SKM-1 (cell line): ENCODE measurements around the gene SPINK14.
A peak's percentile ranks its signal among the peaks of the same experiment; 100 is the strongest.

Experiments
- DNase-seq: peaks from one replicate; lab custom pipeline; 2025; ENCODE audit not compliant: unreplicated experiment; lab: John Stamatoyannopoulos, UW

The SPINK14 gene, protein sequence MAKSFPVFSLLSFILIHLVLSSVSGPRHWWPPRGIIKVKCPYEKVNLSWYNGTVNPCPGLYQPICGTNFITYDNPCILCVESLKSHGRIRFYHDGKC

DNA sequence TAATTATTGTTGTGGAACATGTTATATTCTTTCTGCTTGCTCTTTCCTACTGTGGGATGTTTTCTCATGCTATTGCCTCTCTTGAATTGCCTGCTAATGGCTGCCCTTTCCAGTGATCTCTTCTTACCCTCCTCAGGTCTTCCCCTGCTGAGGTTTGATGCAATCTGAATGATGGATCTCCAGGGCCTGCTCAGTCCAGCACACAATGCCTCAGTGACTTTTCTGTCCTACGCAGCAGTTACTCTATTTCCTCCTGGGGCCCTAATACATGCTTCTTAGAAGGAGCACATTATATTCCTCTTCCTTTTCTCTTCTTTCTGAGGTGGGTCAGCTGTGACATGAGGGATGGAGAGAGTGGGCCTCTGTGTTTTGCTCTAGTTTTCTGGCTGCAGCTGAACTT is at the start of gene SPINK14:
SPINK14 (plus strand) TSS at position 301 of the 400 bp plus-strand sequence. CDS start 1,187 bp downstream, outside the sequence.
- no peak for DNase-seq

DNA sequence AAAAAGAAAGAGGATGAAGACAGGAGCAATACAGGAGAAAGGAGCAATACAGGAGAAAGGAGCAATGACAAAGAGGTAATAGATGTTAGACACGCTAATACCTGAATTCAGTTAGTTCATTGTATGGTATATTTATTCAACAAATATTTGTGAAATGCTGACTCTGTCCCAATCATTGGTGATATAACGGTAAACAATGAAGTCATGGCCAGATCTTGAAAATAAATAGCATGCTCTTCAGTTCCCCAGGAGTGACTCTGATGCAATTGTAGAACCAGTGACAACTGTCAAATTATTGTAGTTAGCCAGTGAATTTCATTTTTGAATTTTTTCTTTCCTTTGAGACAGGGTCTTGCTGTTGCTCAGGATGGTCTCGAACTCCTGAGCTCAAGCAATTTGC is 48.0 kb upstream of the SPINK14 start:
- no peak for DNase-seq

DNA sequence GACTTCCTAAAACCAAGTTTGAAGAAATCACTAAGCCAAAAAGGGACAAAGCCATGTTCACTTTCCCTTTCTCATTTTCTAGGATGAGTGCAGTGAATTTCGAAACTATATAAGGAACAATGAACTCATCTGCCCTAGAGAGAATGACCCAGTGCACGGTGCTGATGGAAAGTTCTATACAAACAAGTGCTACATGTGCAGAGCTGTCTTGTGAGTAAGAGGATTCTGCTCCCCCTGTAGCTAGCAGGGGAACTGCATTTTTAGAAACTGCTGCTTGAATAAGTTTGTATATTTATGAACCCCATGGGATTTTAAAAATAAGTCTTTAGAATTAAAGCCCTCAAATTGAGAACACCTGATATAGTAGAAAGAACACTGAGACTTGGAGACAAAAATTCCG is 42.7 kb upstream of the SPINK14 start:
- DNase-seq = peak; percentile 16

DNA sequence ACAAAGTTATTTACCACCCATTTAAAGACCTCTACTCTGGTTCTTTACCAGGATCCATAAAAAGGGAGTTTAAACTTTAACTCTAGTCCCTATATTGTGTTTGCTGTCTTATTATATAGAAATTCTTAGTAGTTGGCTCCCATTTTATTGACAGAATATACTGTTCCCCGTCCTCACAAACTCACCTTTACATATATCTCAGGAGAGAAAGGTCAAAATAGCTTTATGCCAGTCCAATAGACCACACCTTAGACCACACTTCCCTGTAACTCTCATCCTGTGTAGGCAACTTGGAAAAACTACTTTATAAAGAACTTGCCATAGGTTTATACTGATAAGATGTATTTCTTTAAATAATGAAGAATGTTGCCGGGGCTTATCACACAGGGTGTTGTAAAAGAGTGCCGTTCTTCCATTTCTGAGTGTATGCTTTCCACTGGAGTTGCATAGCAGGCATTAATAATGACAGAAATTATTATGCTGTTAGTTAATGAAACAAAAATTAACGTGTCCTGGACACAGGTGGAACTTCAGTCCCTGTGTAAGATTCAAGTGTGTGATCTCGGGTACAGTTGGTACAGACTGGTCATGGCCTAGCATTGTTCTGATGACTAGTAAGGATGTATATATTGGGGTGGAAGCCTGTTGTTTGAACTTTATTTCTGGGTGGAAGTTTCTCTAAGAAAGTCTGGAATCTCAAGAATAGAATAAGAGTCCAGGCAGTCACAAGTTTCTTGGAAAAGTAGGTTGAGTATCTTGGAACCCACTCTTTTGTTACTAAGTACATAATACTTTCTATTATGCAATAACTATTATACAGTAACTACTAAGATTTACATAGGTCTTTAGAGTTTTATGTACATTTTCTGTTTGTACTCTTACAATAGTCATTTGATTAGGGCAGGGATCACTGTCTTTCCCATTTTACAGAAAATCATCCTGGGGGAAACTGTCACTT is 33.0 kb upstream of the SPINK14 start:
- no peak for DNase-seq

DNA sequence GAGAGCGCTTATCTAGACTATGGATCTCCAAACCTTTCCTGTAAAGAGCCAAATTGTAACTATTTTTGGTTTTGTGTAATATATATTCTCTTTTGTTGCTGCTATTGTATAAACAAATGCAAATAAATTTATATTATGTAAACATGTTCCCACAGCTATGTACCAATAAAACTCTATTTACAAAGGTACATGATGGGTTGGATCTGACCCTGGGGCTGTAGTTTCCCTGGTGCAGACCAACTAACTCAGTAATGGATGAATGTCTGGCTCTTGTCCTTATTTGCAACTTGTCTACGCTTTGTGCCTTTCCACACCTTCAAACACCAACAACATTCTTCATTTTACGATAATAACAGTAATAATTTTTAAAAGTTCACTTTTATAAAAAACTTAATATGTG is 27.5 kb upstream of the SPINK14 start:
- DNase-seq = no peak

DNA sequence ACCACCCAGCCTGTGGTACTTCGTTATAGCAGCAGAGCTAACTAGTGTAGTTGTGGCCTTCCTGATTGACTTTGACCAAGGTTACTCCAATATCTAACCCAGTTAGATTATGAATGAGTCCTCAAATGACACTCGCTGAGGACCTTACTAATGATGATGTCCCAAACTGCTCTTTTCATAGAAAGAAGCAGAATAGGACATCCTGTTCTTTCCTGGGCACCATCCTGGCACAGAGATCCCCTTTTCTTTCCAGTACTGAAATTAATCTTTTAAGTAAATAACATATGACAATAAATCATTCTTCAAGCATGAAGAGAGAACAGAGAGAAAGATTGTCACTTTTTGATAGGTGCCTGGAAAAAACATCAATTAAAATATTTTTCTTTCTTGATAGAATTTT is 26.7 kb upstream of the SPINK14 start:
- no peak for DNase-seq

DNA sequence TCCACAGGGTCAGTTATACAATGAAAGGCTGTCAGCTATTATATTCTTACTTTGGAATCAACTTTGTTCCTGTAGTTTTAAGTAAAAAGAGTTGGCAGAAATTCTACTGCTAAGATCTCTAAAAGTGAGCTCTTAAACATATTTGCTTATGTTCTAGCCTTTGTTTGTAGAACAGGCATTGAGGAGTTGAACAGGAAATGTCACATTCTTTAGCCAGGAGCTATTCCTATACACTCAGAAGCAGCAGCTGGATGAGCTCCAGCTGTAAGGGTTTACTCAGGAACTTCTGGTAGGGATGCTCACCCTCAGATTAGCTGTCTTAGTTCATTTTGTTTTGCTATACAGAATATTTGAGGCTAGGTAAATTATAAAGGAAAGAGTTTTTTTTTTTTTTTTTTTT is 22.4 kb upstream of the SPINK14 start:
- no peak for DNase-seq

DNA sequence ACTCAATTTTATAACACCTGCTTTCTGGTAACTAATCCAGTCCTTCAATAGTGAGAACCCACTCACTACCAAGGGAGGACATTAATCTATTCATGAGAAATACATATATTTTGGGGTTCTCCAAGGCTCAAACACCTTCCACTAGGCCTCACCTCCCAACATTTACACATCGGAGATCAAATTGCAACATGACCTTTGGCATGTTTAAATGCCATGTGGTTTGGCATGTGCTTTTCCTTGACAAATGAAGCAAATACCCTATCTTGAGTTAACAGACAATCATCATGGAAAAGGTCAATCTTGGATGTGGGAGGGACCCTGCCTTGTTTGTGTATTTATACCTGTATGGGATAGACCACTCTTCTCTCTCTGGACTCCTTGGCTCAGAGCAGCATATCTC is 21.9 kb upstream of the SPINK14 start:
- DNase-seq = no peak

DNA sequence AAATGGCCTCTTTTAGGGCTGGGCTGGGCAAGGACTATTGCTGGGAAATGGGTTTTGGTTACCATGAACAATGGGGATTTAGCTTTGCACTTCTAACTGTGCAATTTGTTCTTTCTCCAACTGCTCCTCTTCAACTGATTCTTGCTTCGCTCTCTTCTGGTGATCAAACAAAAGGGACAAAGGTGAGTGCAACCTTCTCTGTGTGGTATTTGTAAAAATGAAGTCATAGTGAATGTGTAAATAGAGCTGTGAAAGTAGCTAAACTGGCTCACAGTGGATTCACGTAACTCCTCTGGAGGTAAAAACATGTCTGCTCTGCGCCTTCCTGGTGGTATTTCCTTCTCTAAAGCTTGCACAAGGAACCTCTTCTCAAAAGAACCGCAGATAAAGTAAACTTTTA is 20.9 kb upstream of the SPINK14 start:
- no peak for DNase-seq

DNA sequence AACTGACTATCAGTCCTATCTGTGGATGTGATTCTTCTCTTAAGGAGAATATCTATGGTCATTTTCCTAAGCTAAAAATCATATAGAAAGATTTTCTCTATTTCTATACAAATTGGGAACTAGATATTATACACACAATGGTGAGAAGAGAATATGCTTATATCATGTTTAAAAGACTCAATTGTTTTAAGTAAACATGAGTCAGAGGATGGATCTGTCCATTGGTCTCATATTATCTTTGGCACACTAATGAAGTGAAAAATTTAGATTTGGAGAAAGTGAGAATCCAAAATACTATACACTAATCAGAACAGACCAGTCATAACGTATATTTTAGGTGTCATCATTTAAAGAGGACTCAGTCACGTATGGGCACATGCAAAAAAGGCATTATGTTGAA is 16.5 kb upstream of the SPINK14 start:
- no peak for DNase-seq

DNA sequence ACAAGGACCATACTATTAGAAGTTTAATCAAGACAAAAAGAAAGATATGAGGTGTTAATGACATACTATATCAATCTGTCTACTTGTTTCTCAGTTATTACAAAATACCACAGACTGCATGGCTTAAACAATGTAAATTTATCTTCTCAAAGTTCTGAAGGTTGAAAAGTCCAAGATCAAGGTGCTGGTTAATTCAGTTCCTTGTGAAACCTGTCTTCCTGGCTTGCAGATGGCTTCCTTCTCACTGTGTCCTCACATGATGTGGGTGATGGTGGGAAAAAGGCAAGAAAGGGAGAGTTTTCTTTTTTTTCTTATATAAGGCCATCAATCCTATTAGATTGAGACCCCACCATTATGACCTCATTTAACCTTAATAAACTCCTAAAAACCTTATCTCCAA is 15.6 kb upstream of the SPINK14 start:
- no peak for DNase-seq

DNA sequence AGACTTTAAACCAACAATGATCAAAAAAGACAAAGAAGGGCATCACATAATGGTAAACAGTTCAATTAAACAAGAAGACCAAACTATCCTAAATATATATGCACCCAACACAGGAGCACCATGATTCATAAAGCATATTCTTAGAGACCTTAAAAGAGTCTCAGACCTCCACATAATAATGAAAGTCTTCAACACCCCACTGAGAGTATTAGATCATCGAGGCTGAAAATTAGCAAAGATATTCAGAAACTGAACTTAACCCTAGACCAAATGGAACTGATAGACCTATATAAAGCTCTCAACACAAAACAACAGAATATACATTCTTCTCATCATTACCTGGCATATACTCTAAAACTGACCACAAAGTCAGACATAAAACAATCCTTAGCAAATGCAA is 11.7 kb upstream of the SPINK14 start:
- no peak for DNase-seq

DNA sequence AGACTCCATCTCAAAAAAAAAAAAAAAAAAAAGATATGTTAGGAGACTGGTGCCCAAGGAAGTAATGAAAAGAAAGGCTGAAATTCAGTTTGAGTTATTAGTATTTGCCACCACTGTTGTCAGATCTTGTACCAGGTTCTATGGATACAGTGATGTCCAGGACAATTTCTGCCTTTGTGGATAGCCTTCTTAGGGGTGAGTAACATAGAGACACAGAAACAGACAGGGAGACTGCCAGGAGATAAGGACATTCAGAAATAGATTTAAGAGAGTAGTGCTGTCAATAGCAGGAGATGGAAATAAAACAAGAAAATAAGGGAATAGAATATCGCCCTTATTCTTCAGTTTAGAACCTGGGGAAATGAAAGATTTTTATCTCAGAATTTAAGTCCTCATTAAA is 6.3 kb upstream of the SPINK14 start:
- DNase-seq = no peak

DNA sequence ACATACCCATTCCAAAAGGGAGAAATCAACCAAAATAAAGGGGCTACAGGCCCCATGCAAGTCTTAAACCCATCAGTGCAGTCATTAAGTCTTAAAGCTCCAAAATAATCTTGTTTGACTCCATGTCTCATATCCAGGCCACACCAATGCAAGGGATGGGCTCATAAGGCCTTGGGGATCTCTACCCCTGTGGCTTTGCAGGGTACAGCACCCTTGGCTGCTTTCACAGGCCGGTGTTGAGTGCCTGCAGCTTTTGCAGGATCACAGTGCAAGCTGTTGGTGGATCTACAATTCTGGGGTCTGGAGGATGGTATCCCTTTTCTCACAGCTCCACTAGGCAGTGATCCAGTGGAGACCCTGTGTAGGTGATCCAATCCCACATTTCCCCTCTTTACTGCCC is 5.0 kb upstream of the SPINK14 start:
- no peak for DNase-seq

DNA sequence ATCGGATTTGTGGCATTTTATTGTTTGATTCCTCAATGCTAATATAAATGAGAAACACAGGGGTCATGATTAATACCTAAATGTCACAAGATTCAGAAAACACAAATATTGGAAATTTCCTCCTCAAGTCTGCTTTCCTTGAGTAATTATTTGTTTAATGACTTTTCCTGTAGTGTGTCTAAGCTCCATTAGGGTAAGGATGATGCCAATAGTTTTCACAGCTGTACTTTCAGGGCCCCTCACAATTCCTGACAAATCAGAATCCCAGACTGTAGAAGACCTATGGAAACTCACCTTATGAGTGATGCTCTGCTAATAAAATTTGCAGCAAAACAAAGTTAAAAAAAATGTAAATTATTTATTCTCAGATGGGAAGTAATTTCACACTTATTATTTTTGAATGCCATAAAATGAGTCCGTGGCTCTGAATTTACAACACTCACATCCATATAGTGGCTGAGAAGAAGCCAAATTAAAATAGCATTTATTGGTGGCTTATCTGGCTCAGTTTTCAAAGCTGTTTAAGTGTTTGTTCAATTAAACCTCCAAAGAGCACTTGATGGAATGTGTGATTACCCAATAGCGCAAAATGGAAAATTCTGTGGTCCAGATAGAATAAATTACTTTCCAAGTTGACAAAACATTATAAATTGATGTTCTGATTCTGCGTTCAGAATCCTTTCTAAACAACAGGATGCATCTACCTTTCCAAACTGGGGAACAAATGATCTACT is 1.6 kb upstream of the SPINK14 start:
- DNase-seq = no peak

DNA sequence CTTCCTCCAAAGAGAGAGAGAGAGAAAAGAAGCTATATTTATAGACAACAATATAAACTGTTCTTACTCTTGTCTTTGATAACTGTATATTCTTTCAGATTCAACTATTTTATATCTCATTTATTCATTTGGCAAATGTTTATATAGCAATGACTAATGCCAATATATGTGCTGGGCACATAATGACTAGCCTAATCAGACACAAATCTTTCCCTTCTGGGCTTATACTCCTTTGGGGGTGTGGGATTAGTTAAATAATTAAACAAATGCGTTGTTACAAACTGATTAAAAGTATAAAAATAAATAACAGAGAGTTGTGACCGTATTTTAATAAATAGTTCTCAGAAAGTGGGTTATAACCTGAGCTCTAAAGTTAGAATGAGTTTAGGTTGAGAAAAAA is 4.0 kb downstream of the SPINK14 start:
- DNase-seq = no peak

DNA sequence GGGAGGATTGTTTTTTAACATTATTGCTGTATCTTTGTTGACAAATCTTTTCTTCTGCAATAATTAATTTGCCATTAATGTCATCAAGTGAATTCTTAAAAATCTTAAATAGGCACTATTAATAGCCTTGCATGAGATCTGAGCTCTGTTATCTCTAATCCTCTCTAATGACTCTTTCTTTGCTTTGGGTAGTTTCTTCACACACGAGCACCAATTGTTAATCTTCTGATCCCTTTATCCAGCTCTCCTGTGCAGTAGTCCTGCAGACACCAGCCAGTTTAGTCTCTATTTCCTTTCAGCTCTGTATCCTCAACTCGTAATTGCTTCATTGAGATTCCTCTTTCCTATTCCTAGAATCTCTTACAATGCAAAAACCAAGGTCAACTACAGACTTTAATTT is 8.1 kb downstream of the SPINK14 start:
- DNase-seq = no peak

DNA sequence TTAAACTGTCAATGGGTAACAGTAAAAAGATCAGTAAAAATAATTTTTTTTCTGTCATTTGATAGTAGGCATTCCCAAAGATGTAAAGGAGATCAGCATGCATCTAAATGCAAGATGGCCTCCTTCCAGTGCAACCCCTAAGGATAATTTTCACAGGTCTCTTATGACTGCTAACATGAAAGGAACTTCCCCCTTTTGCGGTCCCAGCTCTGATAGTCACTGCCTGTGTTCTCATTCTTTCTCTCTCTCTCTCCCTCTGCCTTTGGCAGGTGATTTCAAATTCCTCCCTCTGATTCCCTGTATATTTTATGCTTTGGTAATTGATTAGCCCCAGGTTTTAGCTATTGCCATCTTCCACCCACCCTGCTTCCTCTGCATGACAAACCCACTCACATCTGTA is 8.9 kb downstream of the SPINK14 start:
- DNase-seq = no peak

DNA sequence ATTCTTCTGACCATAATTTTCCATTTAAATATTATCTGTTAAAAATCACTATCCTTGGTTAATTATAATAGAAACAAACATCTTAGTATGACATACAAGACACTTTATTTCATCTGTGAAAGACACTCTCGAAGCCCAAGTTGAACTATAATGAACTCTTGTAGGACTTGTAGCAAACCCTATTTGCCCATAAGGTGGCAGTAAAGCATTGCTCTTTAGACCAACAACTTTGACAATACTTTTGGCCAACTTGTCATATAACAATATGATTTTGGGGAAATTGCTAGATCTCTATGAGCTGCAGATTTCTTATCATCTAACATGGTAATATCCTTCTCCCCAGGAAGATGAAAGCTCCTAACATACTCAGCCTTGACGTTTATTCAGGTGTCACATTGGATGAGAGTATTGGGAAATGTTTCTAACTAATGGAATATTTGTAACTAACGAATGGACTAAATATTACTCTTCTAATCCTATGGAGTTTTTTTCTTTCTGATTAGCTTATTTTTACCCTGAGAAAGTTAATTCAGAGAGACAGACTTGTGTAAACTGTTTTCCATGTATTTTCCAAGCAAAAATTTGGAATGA is 11.0 kb downstream of the SPINK14 start:
- peak; percentile 49 for DNase-seq

DNA sequence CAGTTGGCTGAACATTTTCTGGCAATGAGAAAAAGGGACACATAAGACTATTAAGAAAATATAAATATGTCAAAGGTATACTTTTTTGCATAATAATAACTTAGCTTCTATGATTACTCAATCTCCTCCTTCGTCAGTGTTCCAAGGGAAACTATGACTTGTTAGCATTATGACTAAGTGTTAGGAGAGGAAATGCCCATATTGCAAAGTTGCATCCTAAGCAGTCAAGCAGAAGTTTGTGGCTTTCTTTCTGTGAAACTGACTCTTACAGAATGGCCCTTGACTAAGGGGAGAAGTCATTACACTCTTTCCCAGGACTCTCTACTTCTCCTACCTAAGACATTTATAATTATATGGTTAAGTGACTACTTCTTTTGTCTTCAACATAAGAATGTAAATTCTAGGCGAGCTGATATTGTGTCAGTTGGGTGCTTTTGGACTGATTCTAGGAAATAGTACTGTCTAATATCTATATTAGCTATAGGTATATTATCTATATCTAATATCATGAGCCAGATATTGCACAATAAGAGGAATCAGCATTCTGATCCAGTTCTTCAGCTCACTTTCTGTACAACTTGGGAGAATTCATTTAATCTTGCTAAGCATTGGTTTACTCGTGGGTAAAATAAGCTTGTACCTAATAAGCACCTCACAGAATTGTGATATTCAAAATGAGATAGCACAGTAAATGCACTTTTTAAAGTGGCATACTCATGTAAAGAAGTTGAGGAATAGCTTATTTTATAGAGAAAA is 18.1 kb downstream of the SPINK14 start:
- peak; percentile 88 for DNase-seq

DNA sequence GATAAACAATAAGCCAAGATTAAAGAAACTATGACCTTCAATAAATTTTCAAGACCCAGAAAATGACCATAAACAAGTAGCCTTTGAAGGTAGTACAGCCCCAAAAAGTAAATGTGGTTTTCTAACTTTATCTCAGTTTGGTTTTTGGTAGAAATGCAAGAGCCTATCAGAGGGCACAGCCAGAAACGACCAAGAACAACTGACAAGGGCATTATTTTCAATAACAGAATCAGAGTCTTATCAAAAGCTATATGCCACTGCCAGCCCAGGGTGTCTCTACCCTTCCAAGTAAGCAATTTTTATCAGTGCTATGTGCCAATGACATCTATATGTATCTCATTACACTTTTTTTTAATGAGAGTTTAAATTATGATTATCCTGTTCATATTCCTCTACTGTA is 22.7 kb downstream of the SPINK14 start:
- no peak for DNase-seq
